HepG2 (cell line): ENCODE results near the gene FAM174B.

Source experiments
- ATF7 ChIP-seq, 2 experiments: fragments of 450-650 bp in 1 of 2; sonication (generic) in 1 of 2; formaldehyde crosslinking in 1 of 2; IDR thresholded peaks; 2 replicates each; pipeline versions ENCODE4 v1.4.0 to v1.6.1; 2016 to 2020; ENCODE audit warnings: antibody characterized with exemption in 1 of 2, mild to moderate bottlenecking in 1 of 2, missing genetic modification reagents in 1 of 2
- GZF1 ChIP-seq: sonication (generic); formaldehyde crosslinking; IDR thresholded peaks from 2 replicates; pipeline ENCODE4 v1.5.1; 2020; ENCODE audit warnings: mild to moderate bottlenecking, missing genetic modification reagents
- JUND ChIP-seq: sonication (generic); formaldehyde crosslinking; IDR thresholded peaks from 2 replicates; pipeline ENCODE4 v1.8.0; 2022; ENCODE audit warnings: mild to moderate bottlenecking, missing genetic modification reagents
- MBNL3 ChIP-seq: fragments of 250-450 bp; sonication (Bioruptor Pico); conservative IDR thresholded peaks from 2 replicates; pipeline ENCODE4 v1.8.0; 2022; ENCODE audit warnings: mild to moderate bottlenecking, inconsistent platforms
- MIXL1 ChIP-seq: IDR thresholded peaks from 2 replicates; pipeline ENCODE4 v1.6.1; 2016
- MYNN ChIP-seq: sonication (generic); formaldehyde crosslinking; IDR thresholded peaks from 2 replicates; pipeline ENCODE4 v1.4.0; 2020; ENCODE audit warnings: mild to moderate bottlenecking, low read depth, missing genetic modification reagents
- RBM39 ChIP-seq: fragments of 200-400 bp; formaldehyde crosslinking; IDR thresholded peaks from one replicate; pipeline ENCODE4 v1.6.1; 2018; ENCODE audit warnings: antibody characterized with exemption, mild to moderate bottlenecking, low read depth, low read length; ENCODE audit not compliant: poor library complexity, severe bottlenecking
- REXO4 ChIP-seq: sonication (generic); formaldehyde crosslinking; IDR thresholded peaks from 2 replicates; pipeline ENCODE4 v1.8.0; 2022; ENCODE audit warnings: missing genetic modification reagents, mild to moderate bottlenecking, borderline replicate concordance
- SMARCC2 ChIP-seq: fragments of 450-650 bp; IDR thresholded peaks from 2 replicates; pipeline ENCODE4 v1.6.1; 2017; ENCODE audit warnings: antibody characterized with exemption, mild to moderate bottlenecking
- ZNF136 ChIP-seq: sonication (generic); formaldehyde crosslinking; IDR thresholded peaks from 2 replicates; pipeline ENCODE4 v1.8.1; 2022; ENCODE audit warnings: low read depth, mild to moderate bottlenecking, moderate library complexity, missing genetic modification reagents
- ZNF557 ChIP-seq: sonication (generic); formaldehyde crosslinking; IDR thresholded peaks from 2 replicates; pipeline ENCODE4 v1.4.0; 2020; ENCODE audit warnings: missing genetic modification reagents
- ZSCAN25 ChIP-seq: sonication (generic); formaldehyde crosslinking; IDR thresholded peaks from 2 replicates; pipeline ENCODE4 v1.8.0; 2022; ENCODE audit warnings: mild to moderate bottlenecking, missing genetic modification reagents
- TF ChIP-seq, protein P1 (sequence below): sonication (generic); formaldehyde crosslinking; IDR thresholded peaks from 2 replicates; pipeline ENCODE4 v1.8.1; 2023; ENCODE audit warnings: mild to moderate bottlenecking, inconsistent platforms, moderate library complexity, missing genetic modification reagents, borderline replicate concordance

DNA sequence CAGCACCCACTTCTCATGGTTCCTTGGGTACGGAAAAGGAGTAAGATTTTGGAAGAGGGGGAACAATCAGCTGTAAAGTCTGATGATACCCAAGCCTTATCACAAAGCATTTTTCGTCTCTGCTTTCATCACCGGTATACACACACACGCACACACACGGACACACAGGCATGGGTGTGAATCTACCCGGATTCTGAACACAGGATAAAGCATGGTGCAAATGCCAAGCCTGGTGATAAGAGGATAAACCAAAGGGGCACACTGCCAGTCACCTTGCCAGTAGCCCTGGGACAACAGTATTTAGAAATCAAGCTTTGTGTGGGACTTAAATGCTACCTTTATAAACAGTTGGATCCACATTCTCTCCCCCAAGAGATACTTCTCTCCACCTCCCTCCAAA is 22.2 kb downstream of the FAM174B start:
- TF ChIP-seq ZNF557 (CRISPR knock-in tag) (no peak), RBM39 (no peak), GZF1 (CRISPR knock-in tag) (no peak), MYNN (no peak), ATF7 (IDR thresholded peaks at IDR 0.05) (no peak), ATF7 (CRISPR knock-in tag; IDR thresholded peaks at IDR 0.05) (no peak), ZSCAN25 (CRISPR knock-in tag) (no peak), JUND (CRISPR knock-in tag) (no peak), MBNL3 (CRISPR knock-in tag) (no peak), REXO4 (CRISPR knock-in tag) (no peak), SMARCC2 (no peak), MIXL1 (CRISPR knock-in tag) (no peak), ZNF136 (CRISPR knock-in tag) (no peak)
- TF ChIP-seq, protein P1, sequence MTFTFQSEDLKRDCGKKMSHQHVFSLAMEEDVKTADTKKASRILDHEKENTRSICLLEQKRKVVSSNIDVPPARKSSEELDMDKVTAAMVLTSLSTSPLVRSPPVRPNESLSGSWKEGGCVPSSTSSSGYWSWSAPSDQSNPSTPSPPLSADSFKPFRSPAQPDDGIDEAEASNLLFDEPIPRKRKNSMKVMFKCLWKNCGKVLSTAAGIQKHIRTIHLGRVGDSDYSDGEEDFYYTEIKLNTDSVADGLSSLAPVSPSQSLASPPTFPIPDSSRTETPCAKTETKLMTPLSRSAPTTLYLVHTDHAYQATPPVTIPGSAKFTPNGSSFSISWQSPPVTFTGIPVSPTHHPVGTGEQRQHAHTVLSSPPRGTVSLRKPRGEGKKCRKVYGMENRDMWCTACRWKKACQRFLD (CRISPR knock-in tag), result no peak
